Body of pancreas (tissue), 4 donors: ENCODE data around the gene LRRC49. TPM values are rescaled to one million over a fixed set of nuclear protein-coding genes. Genes with fewer than 3 reads are reported as not detected.

Experiments used
- ATAC-seq: fragments of 150-250 bp; one replicate; pipeline ENCODE4 v1.9.1; 2016
- DNase-seq, 4 donors: peaks; one replicate each; pipeline ENCODE4 v3.0.0-alpha.2; 2019
- H3K27ac ChIP-seq, 4 donors: fragments of 200-600 bp; sonication (generic); 1 replicate in 3 of 4; 2 replicates in 1 of 4; pipeline versions ENCODE4 v1.5.1 to v1.6.1; 2016 to 2019; ENCODE audit warnings: mild to moderate bottlenecking in 1 of 4, mixed read lengths in 1 of 4, moderate library complexity in 1 of 4
- H3K27me3 ChIP-seq, 2 donors: fragments of 200-600 bp; sonication (generic); one replicate each; pipeline ENCODE4 v1.6.0; 2016; ENCODE audit warnings: mild to moderate bottlenecking in 1 of 2
- H3K36me3 ChIP-seq, 2 donors: fragments of 200-600 bp; sonication (generic); replicated peaks in 1 of 2; 2 replicates each; pipeline ENCODE4 v1.5.1; 2016; ENCODE audit warnings: low read depth in 2 of 2; ENCODE audit not compliant: insufficient read depth in 1 of 2
- H3K4me1 ChIP-seq: fragments of 200-600 bp; sonication (generic); one replicate; pipeline ENCODE4 v1.6.0; 2016
- H3K4me3 ChIP-seq, 2 donors: fragments of 200-600 bp; sonication (generic); 1 replicate in 1 of 2; 2 replicates in 1 of 2; pipeline ENCODE4 v1.5.1; 2016 to 2019
- H3K9me3 ChIP-seq, 3 donors: fragments of 200-600 bp; sonication (generic); 1 replicate in 2 of 3; 2 replicates in 1 of 3; pipeline ENCODE4 v1.5.1; 2016
- POLR2A ChIP-seq, 3 donors: fragments of 450-650 bp; IDR thresholded peaks; one replicate each; pipeline ENCODE4 v1.6.1; 2016; ENCODE audit warnings: antibody characterized with exemption in 3 of 3, mild to moderate bottlenecking in 2 of 3
- WGBS, 2 donors: methylation state at CpG; one replicate each; pipeline ENCODE4 v1.1.5; 2017; 5-methylcytosine and 5-hydroxymethylcytosine counted together
- intact Hi-C: fragments of 100-400 bp; cut with DNase I; formaldehyde crosslinking; loops from one replicate; pipeline ENCODE4 v1.15.1; 2023
- total RNA-seq, 2 donors: library from RNA; depleted of rRNA; stranded (reverse); fragments of >200 nt; gene quantifications; one replicate each; pipeline ENCODE4 v1.1.0, GENCODE V29; 2016
- TF ChIP-seq, protein P1 (sequence below), 7 experiments: fragments of 450-650 bp in 4 of 7; fragments of 200-600 bp in 3 of 7; sonication (generic) in 3 of 7; IDR thresholded peaks; one replicate each; pipeline ENCODE4 v1.5.1; 2016 to 2019; ENCODE audit warnings: antibody characterized with exemption in 7 of 7

The LRRC49 gene
- total RNA-seq, 2 donors from 2014 or later, result 3.0 to 7.3 TPM

DNA sequence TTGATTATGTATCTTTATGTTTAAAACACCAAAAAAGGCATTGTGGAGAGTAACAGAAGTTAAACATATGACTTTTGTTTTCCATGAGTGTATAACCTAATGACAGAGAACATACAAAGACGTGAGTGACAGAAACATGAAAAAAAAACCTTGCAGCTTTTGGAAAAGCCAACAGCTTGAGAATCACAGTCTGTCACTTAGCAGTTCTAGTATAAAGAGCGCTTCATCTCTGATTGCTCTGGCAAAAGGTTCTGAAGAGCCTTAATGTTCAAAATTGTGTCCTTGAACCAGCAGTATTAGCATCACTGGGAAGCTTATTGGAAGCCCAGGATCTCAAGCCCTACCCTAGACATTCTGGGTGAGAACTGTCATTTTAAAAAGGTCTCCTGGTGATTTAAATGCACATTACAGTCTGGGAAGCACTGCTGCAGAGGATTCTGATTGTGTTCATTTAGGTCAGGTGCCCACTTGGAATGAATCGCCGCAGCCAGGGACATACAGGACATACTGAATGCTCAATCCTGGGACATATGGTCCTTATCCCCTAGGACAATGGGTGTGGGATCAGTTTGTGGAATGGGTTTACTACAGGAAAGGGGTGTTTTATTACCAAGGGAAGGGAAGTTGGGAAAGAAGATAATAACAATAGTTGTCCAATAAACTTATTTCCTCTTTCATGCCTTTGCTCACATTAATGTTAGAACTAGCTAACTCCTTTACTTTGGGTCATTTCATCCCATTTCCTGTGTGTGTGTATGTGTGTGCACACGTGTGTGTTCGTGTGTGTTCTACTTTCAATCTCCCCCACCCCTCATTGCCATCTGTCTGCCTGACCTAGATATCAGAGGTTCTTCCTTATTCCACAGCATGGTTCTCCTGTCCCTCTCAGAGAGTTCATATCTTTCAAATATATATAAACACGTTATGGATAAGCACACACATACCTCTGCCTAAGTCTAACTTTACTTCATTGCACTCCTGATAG lies 55.0 kb downstream of the LRRC49 start:
- H3K27me3 ChIP-seq, result no peaks in the 10 kb centered on the region
- TF ChIP-seq, protein P1, sequence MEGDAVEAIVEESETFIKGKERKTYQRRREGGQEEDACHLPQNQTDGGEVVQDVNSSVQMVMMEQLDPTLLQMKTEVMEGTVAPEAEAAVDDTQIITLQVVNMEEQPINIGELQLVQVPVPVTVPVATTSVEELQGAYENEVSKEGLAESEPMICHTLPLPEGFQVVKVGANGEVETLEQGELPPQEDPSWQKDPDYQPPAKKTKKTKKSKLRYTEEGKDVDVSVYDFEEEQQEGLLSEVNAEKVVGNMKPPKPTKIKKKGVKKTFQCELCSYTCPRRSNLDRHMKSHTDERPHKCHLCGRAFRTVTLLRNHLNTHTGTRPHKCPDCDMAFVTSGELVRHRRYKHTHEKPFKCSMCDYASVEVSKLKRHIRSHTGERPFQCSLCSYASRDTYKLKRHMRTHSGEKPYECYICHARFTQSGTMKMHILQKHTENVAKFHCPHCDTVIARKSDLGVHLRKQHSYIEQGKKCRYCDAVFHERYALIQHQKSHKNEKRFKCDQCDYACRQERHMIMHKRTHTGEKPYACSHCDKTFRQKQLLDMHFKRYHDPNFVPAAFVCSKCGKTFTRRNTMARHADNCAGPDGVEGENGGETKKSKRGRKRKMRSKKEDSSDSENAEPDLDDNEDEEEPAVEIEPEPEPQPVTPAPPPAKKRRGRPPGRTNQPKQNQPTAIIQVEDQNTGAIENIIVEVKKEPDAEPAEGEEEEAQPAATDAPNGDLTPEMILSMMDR (IDR thresholded peaks at IDR 0.05), result no peak
- TF ChIP-seq POLR2A (IDR thresholded peaks at IDR 0.05), result no peak
- ATAC-seq (no peak), DNase-seq (no peak)
- no peaks in the 10 kb centered on the region for H3K9me3 ChIP-seq
- H3K36me3 ChIP-seq, result no peaks in the 10 kb centered on the region
- WGBS, 2 donors, result 63 to 71% methylated on average over 7 of the region's 7 CpGs
- H3K4me3 ChIP-seq, result no peak overlapping the region
- no peaks in the 10 kb centered on the region for H3K4me1 ChIP-seq
- no peak overlapping the region for H3K27ac ChIP-seq
- intact Hi-C loops, result no loop called here

DNA sequence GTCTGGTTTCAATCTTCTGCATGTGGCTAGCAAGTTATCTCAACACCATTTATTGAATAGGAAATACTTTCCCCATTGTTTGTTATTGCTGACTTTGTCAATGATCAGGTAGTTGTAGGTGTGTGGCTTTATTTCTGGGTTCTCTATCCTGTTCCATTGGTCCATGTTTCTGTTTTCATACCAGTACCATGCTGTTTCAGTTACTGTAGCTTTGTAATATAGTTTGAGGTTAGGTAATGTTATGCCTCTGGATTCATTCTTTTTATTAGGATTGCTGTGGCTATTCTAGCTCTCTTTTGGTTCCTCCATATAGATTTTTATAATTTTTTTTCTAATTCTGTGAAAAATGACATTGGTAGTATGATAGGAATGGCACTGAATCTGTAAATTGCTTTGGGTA lies 58.3 kb downstream of the LRRC49 start:
- DNase-seq, result no peak

DNA sequence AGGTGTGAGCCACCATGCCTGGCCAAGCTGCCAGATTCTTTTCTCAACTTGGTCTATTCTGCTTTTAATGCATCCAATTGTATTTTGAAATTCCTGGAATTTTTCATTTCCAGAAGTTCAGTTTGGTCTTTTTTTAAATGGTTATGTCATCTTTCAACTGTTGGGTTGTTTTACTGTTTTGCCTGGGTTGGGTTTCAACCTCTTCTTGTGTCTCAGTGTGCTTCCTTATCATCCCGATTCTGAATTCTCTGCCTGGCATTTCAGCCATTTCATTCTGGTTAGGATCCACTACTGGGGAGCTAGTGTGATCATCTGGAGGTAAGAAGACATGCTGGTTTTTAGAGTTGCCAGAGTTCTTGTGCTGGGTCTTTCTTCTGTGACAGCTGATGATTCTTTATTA lies 61.5 kb downstream of the LRRC49 start:
- H3K9me3 ChIP-seq, result no peaks in the 10 kb centered on the region
- ATAC-seq, result no peak
- TF ChIP-seq, protein P1 (IDR thresholded peaks at IDR 0.05), result no peak
- no peak for TF ChIP-seq POLR2A (IDR thresholded peaks at IDR 0.05)
- no peaks in the 10 kb centered on the region for H3K27me3 ChIP-seq
- no peak overlapping the region for H3K4me3 ChIP-seq
- intact Hi-C loops, result no loop called here
- H3K36me3 ChIP-seq, result no peaks in the 10 kb centered on the region
- 86 to 95% methylated on average over 1 of the region's 1 CpG for WGBS, 2 donors
- no peaks in the 10 kb centered on the region for H3K4me1 ChIP-seq
- DNase-seq, result no peak
- no peak overlapping the region for H3K27ac ChIP-seq

More for the DNA sequence above, 58.3 kb downstream of the LRRC49 start:
- ATAC-seq, result no peak
- Histone ChIP-seq H3K4me3 (no peak overlapping the region), H3K36me3 (no peaks in the 10 kb centered on the region), H3K27me3 (no peaks in the 10 kb centered on the region), H3K27ac (no peak overlapping the region), H3K9me3 (no peaks in the 10 kb centered on the region), H3K4me1 (no peaks in the 10 kb centered on the region)
- intact Hi-C loops, result no loop called here
- TF ChIP-seq, protein P1 (IDR thresholded peaks at IDR 0.05), result no peak
- no peak for TF ChIP-seq POLR2A (IDR thresholded peaks at IDR 0.05)

DNA sequence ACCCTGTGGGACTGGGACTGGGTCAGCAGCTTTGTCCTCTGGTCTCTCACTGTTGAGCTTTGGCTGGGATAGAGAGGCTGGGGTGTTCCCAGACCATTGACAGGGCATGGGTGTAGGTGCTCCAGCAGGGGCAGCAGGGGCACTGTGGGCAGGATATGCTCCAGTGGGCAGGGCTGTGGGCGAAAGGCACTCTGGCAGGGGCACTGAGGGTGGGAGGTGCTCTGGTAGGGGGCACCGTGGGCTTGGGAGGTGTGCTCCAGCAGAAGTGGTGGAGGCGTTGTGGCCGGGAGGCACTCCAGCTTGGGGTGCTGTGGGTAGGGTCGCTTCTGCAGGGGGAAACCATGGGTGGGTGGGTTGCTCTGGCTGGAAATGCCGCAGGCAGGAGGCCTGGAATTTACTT lies 62.1 kb downstream of the LRRC49 start:
- H3K27ac ChIP-seq, result no peak overlapping the region
- intact Hi-C loops, result no loop called here
- ATAC-seq (no peak), DNase-seq (no peak)
- H3K9me3 ChIP-seq, result no peaks in the 10 kb centered on the region
- H3K36me3 ChIP-seq, result no peaks in the 10 kb centered on the region
- TF ChIP-seq, protein P1 (IDR thresholded peaks at IDR 0.05), result no peak
- WGBS, 2 donors, result 78 to 84% methylated on average over 6 of the region's 6 CpGs
- no peak overlapping the region for H3K4me3 ChIP-seq
- no peaks in the 10 kb centered on the region for H3K4me1 ChIP-seq
- H3K27me3 ChIP-seq, result no peaks in the 10 kb centered on the region

DNA sequence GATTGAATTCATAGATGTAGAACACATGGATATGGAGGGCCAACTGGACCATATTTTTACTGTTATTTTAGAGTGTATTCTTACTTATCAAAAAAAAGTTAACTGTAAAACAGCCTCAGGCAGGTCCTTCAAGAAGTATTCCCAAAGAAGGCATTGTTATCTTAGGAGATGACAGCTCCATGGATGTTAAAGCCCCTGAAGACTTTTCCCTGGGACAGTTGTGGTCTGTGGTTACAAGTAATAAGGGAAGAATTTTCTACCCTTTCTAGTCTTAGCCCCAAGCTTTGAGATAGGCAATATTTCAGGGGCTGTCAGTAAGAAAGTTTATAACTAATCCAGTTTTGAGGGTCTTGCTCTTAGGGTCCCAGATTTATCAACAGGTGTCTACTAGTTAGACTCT lies 62.5 kb downstream of the LRRC49 start:
- Histone ChIP-seq H3K27ac (no peak overlapping the region), H3K4me3 (no peak overlapping the region), H3K9me3 (no peaks in the 10 kb centered on the region), H3K27me3 (no peaks in the 10 kb centered on the region), H3K4me1 (no peaks in the 10 kb centered on the region), H3K36me3 (no peaks in the 10 kb centered on the region)
- intact Hi-C loops, result no loop called here
- DNase-seq, result no peak
- ATAC-seq, result no peak
- TF ChIP-seq POLR2A (IDR thresholded peaks at IDR 0.05), result no peak
- TF ChIP-seq, protein P1 (IDR thresholded peaks at IDR 0.05), result no peak
